Measurements from ENCODE around the gene TMEM200A.

- no peak for TF ChIP-seq MAX (IDR thresholded peaks at IDR 0.05; ENCODE audit: insufficient read depth, insufficient read length)
- TF ChIP-seq CTCF (IDR thresholded peaks at IDR 0.05; ENCODE audit: extremely low read depth in 1 of 2, insufficient read depth in 1 of 2, low read depth in 1 of 2, low read length in 2 of 2) = no peak
- TF ChIP-seq EZH2 (IDR thresholded peaks at IDR 0.05; ENCODE audit: borderline replicate concordance, low read depth, low read length, severe bottlenecking) = no peak
- no peak for TF ChIP-seq GATA2 (IDR thresholded peaks at IDR 0.05; ENCODE audit: insufficient read depth, insufficient read length, low read depth, low read length)
- no peak for TF ChIP-seq POLR2A (IDR thresholded peaks at IDR 0.05; ENCODE audit: low read depth, low read length)
- no peak for TF ChIP-seq POLR2AphosphoS5 (IDR thresholded peaks at IDR 0.05; ENCODE audit: insufficient read depth, low read depth, low read length)
- no peak for TF ChIP-seq MYC (IDR thresholded peaks at IDR 0.05; ENCODE audit: low read depth, low read length)
- TF ChIP-seq JUN (IDR thresholded peaks at IDR 0.05; ENCODE audit: borderline replicate concordance, insufficient read depth, insufficient read length, low read depth) = no peak
These were observed 39.7 kb downstream of the TMEM200A start for GRCh38 chr6:130405549-130405948.

Data from endothelial cell of umbilical vein (primary cell).